Sciatic nerve (tissue), 2 donors: ENCODE results near the gene UBE2L5. TPM values are rescaled to one million over a fixed set of nuclear protein-coding genes. Genes with fewer than 3 reads are reported as not detected.

Experiments used
- ATAC-seq: fragments of 200-7000 bp; cut with Tn5 transposase; one replicate; pipeline ENCODE4 v1.9.1; 2020; ENCODE audit warnings: mild to moderate bottlenecking, moderate library complexity
- DNase-seq: peaks from one replicate; pipeline ENCODE4 v3.0.0-alpha.2; 2020; ENCODE audit warnings: low spot score
- intact Hi-C: fragments of 100-400 bp; cut with DNase I; formaldehyde crosslinking; loops from one replicate; pipeline ENCODE4 v1.14.2; 2022
- total RNA-seq: library from RNA; stranded (reverse); fragmentation: NEBNext Ultra II Directional; extraction: Animal tissue kit (Norgen Biotek cat#: 25700); gene quantifications from one replicate; pipeline ENCODE4 v1.2.1, GENCODE V29; 2021
- donor health status: DM: no; HTN: no; CAD: no.
- donor health status: DM: no; HTN: no; CAD: no.

The UBE2L5 gene
- total RNA-seq, 1 donor from 2014 or later = 0.22 TPM

- ATAC-seq (no peak), DNase-seq (no peak)
- intact Hi-C loops = no loop called here
Observed at GRCh38 chr13:30401347-30401746, 20.9 kb upstream of the UBE2L5 start.

DNA sequence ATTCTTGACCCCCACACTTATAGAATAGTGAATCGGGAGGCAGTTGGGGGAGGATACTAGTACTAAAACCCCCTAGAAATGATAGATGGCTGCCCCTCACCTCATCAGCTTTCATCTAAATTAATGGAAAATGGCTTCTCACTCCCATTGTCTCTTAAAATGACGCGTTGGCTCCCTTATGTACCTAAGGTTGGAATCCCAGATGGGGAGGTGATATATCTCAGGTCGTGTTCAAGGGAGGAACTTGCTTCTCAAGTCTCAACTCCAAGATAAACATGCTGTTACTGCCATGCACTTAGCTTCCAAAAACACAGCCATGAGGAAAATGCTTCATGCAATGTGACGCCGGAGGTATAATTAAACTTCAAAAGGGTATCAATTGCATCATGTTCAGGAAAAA lies 18.8 kb upstream of the UBE2L5 start:
- DNase-seq (no peak), ATAC-seq (no peak)
- intact Hi-C loops = no loop called here

DNA sequence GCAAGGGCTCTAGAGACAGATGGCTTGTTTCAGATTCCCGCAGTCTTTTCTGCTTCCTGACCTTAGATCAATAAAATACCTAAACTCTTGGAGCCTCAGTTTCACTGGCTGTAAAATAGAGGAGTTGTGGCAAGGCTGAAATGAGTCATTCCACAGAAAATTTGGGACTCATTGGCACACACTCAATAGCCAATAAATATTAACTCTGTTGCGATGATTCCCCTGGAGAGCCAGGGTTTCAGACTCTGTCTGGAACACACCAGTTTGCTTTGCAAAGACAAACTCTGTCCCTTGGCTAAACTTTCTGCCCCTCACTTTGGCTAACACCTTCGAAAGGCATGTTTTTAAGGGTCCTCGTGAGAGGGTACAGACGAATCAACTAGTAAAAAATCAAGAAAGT lies 18.1 kb upstream of the UBE2L5 start:
- ATAC-seq (no peak), DNase-seq (no peak)
- intact Hi-C loops = no loop called here

GRCh38 chr13:30406779-30407416 lies 15.4 kb upstream of the UBE2L5 start:
- intact Hi-C loops = no loop called here
- ATAC-seq = no peak
- no peak for DNase-seq

GRCh38 chr13:30408319-30409101 lies 13.8 kb upstream of the UBE2L5 start:
- DNase-seq (peak; percentile 97), ATAC-seq (peak; percentile 91)
- intact Hi-C loops = no loop called here

DNA sequence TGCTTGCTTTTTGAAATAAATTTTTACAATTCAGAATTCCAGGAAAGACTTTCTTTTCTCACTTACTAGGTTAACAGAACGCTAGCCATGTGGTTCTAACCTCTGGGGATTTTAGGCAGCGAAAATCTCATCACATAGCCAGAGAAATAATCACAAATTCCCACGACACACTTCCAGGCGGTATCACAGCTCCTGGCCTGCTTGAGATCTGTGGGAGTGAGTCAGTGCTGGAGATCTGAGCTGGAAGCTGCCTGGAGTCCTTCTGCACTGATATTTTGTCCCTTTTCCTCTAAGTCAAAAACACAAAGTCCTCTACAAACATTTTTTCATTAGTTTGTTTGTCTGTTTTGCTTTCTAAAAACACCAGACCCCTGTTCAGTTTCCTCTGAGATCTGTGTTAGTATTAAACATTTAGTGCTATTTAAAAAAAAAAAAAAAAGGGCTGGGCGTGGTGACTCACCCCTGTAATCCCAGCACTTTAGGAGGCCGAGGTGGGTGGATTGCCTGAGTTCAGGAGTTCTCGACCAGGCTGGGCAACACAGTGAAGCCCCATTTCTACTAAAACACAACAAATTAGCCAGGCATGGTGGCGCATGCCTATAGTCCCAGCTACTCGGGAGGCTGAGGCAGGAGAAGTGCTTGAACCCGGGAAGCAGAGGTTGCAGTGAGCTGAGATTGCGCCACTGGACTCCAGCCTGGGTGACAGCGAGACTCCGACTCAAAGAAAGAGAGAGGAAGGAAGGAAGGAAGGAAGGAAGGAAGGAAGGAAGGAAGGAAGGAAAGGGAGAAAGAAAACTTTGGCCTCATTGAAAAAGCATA lies 12.2 kb upstream of the UBE2L5 start:
- intact Hi-C loops = no loop called here
- ATAC-seq (peak; percentile 66), DNase-seq (no peak)

DNA sequence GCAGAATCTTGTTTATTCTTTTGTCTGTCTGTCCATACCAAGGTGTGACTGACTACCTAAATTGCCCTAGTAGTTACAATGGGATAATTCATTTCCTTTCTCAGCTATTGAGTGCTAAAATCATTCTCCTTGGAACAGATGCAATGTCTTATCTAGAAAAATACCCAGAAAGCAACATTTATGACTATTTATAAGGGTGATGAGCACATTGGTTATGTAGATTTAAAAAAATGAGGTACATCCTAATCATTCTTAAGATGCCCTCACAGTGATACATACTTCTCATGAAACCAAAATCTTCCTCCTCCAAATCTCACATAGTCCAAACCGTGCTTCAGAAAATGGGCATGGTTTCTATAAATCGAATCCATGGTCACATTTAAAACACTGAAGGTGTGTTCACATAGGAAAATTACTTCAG lies 11.6 kb upstream of the UBE2L5 start:
- intact Hi-C loops = no loop called here
- ATAC-seq (no peak), DNase-seq (no peak)

- ATAC-seq (no peak), DNase-seq (no peak)
- intact Hi-C loops = no loop called here
Observed at GRCh38 chr13:30412346-30412745, 9.9 kb upstream of the UBE2L5 start.

DNA sequence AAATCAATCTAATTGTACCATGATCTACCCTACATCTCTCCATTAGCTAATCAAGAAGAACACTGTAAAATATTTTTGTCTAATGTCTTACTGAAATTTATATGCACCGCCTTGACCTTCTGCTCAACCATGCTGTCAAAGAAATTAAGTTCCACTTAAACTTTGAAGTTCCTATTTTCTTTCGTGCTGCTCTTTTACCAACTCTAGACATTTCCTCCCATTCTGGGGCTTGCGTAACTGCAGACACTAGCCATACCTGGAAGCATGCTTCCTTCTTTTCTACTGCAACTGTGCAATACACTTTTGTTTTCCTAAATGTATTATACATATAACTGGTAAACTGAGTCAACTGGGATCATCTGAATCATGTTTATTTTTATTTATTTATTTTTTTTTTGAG lies 8.5 kb upstream of the UBE2L5 start:
- ATAC-seq = no peak
- no peak for DNase-seq
- intact Hi-C loops = no loop called here

DNA sequence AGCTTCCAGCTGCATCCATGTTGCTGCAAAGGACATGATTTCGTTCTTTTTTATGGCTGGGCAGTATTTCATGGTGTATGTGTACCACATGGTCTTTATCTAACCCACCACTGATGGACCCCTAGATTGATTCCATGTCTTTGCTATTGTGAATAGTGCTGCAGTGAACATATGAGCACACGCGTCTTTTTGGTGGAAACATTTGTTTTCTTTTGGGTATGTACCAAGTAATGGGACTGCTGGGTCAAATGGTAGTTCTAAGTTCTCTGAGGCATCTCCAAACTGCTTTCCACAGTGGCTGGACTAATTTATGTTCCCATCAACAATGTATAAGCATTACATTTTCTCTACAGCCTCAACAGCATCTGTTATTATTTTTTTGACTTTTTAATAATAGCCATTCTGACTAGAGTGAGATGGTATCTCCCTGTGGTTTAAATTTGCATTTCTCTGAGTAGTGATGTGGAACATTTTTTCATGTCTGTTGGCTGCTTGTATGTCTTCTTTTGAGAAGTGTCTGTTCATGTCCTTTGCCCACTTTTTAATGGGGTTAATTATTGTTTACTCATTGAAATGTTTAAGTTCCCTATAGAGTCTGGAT lies 6.8 kb upstream of the UBE2L5 start:
- intact Hi-C loops = no loop called here
- ATAC-seq (no peak), DNase-seq (no peak)

GRCh38 chr13:30416471-30416870 lies 5.8 kb upstream of the UBE2L5 start:
- DNase-seq = no peak
- intact Hi-C loops = no loop called here
- ATAC-seq = no peak

- ATAC-seq (no peak), DNase-seq (no peak)
Observed at GRCh38 chr13:30418075-30418716, 4.1 kb upstream of the UBE2L5 start.

DNA sequence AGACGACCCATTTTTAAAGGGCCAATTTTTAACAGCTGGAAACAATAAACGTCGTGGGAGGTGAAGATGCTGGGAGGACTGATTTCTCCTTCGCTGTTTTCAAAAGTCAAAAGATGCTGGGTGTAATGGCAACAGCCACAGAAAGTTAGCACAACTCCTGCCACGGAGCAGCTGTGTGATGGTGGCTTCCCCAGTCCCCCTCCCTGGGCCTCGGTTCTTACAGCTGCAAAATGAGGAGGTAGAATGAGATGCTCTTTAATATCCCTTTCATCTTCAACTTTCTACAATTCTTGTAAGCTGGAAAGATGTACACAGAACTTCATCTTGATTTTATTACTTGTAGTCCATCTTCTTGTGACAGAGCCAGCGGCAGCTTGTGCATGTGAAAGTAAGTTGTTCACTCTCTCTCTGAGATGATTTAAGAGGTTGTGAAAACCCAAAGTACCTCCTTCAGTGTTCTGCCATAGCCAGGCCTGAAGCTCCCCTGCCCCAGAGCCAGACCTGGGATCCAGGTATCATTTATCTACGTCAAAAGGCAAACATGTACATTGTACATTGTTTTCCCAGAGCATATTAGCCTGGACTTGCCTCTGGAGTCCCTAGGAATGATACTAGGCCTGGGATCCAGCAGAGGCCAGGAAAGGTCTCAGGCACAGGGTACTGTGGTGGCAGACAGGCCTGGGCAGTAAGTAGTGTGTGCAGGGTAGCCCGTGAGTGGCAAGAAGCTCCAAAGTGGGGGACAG lies 3.4 kb upstream of the UBE2L5 start:
- ATAC-seq (no peak), DNase-seq (no peak)
- intact Hi-C loops = no loop called here

More at GRCh38 chr13:30418075-30418716, 4.1 kb upstream of the UBE2L5 start:
- intact Hi-C loops = no loop called here

DNA sequence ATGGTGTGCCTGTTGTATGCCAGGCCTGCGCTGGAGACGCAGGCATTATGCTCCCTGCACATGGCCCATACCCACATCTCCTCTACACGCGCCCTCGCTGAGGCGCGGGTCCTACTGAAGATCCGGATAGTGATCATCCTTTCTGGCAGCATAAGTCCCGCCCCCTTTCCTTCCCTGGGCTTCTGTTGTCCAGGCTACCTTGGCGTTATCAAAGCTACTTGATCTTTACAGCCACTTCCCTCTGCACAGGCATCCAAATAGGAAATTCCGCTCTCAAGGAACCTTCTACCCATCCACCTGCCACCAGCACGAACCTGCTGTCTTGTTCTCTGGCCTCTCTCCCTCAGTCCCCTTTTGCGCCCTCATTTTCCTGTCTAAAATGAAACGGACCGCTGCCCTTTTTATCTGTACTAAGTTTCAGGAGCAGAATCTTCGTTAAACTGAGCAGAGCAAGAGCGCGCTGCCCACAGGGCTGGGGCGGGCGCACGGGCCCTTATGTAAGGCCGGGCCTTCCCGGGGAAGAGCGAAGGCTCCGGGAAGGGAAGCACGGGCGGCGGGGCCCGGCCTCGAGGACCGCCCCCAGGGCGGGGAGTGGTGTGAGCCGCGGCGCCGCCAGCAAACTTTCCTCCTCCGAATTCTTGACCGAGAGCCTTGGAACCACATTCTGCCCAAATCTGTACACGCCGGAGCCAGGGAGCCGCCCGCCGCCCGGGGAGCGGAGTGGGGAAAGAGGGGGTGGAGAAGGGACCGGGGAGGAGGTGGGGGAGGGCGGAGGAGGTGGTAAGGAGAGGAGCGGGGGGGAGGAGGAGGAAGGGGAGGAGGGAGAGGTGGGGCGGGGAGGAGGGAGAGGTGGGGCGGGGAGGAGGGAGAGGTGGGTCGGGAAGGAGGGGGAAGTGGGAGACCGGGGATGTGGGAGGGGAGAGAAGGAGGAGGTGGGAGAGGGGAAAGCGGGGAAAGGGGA lies 920 bp upstream of the UBE2L5 start:
- intact Hi-C loops = no loop called here
- ATAC-seq = peak; percentile 95
- peak; percentile 93 for DNase-seq

- DNase-seq (no peak), ATAC-seq (no peak)
- intact Hi-C loops = no loop called here
Observed at GRCh38 chr13:30423891-30424290, 1.6 kb downstream of the UBE2L5 start.

GRCh38 chr13:30429235-30429634 lies 6.9 kb downstream of the UBE2L5 start:
- ATAC-seq (no peak), DNase-seq (no peak)
- intact Hi-C loops = loop anchor here (2.0 kb wide), 1 partner anchor 42 kb away; no protein-coding TSS in a partner anchor
